Dedifferentiated amniotic fluid mesenchymal stem cell (primary cell): ENCODE measurements around the gene ARAP1.

Experiments used
- DNase-seq: peaks from one replicate; pipeline ENCODE4 v3.0.0-alpha.2; 2016; ENCODE audit errors: extremely low spot score

ARAP1 gene

GRCh38 chr11:72668629-72669347, 83.4 kb downstream of the ARAP1 start:
- no peak for DNase-seq

- no peak for DNase-seq
These were observed 86.2 kb downstream of the ARAP1 start for GRCh38 chr11:72665911-72666472.

GRCh38 chr11:72662036-72662435, 90.2 kb downstream of the ARAP1 start:
- no peak for DNase-seq

- no peak for DNase-seq
These were observed 90.7 kb downstream of the ARAP1 start for GRCh38 chr11:72661486-72661885.

- DNase-seq: no peak
These were observed 93.1 kb downstream of the ARAP1 start for GRCh38 chr11:72658989-72659640.

- DNase-seq: no peak
These were observed 94.7 kb downstream of the ARAP1 start for GRCh38 chr11:72657411-72658100.

GRCh38 chr11:72655896-72656464, 96.2 kb downstream of the ARAP1 start:
- DNase-seq: no peak

- DNase-seq: no peak
These were observed 97.2 kb downstream of the ARAP1 start for GRCh38 chr11:72655014-72655413.

GRCh38 chr11:72653649-72654048, 98.6 kb downstream of the ARAP1 start:
- no peak for DNase-seq

- no peak for DNase-seq
These were observed 99.2 kb downstream of the ARAP1 start for GRCh38 chr11:72652873-72653630.

GRCh38 chr11:72652133-72652532, 100.1 kb downstream of the ARAP1 start:
- no peak for DNase-seq

GRCh38 chr11:72649215-72649976, 102.8 kb downstream of the ARAP1 start:
- no peak for DNase-seq

GRCh38 chr11:72648384-72649136, 103.6 kb downstream of the ARAP1 start:
- no peak for DNase-seq

- no peak for DNase-seq
These were observed 104.3 kb downstream of the ARAP1 start for GRCh38 chr11:72647882-72648281.

- DNase-seq: no peak
These were observed 105.7 kb downstream of the ARAP1 start for GRCh38 chr11:72646472-72646871.

GRCh38 chr11:72646024-72646423, 106.2 kb downstream of the ARAP1 start:
- no peak for DNase-seq

GRCh38 chr11:72643547-72643946, 108.7 kb downstream of the ARAP1 start:
- DNase-seq: no peak

- no peak for DNase-seq
These were observed 109.2 kb downstream of the ARAP1 start for GRCh38 chr11:72642884-72643522.

- no peak for DNase-seq
These were observed 109.9 kb downstream of the ARAP1 start for GRCh38 chr11:72642043-72642883.
